ENCODE measurements around the gene SGIP1. TPM values are rescaled to one million over a fixed set of nuclear protein-coding genes. Genes with fewer than 3 reads are reported as not detected.
"Not testable (repeated sequence)": the region's sequence is repeated elsewhere in the genome, so short reads cannot be mapped to it uniquely, and the experiment has no call there.

The SGIP1 gene
- total and polyA plus RNA-seq, 5 donors from 2014 or later = not detected

- not testable (repeated sequence) for H3K36me3 Mint-ChIP-seq; ATAC-seq (ENCODE audit: low read depth in 2 of 2); H3K4me1 ChIP-seq (ENCODE audit: control insufficient read depth, insufficient read depth, low read length, poor library complexity, severe bottlenecking); H3K4me3 Mint-ChIP-seq; H3K4me3 ChIP-seq (ENCODE audit: low read depth, low read length); H3K9me3 ChIP-seq (ENCODE audit: control insufficient read depth in 2 of 2, low read length in 2 of 2); H3K9me3 Mint-ChIP-seq; H3K36me3 ChIP-seq (ENCODE audit: control insufficient read depth, insufficient read depth, low read length); DNase-seq; H3K27ac Mint-ChIP-seq; H3K27me3 Mint-ChIP-seq; H3K27ac ChIP-seq (ENCODE audit: insufficient read depth, low read length, poor library complexity, severe bottlenecking); H3K27me3 ChIP-seq (ENCODE audit: control insufficient read depth, insufficient read depth, low read length)
- peaks cover 0 to 12% (median 7%) of the 10 kb centered on the region in 4 donors for H3K4me1 Mint-ChIP-seq
These were observed 200.6 kb downstream of the SGIP1 start for GRCh38 chr1:66734531-66734930.

DNA sequence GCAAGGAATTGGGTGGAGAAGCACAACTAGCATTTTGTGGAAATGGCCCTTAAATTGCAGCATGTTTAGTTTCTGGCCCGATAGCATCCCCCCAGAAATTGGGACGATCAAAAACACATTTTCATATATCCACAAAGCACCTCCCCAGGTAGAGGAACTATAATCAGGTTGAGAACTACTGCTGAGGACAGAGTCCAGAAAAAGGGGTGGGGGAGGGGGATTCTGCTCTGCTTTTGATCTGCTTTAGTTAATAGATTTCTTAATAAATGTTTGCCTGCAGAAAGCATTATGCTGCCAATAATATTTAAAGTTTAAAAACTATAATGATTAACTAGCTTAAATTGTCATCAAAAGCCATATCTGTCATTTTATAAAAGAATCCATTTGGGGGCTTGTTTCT is 203.9 kb downstream of the SGIP1 start:
- H3K36me3 Mint-ChIP-seq = no peaks in the 10 kb centered on the region
- Histone ChIP-seq H3K36me3 (ENCODE audit: control insufficient read depth, insufficient read depth, low read length) (no peaks in the 10 kb centered on the region), H3K4me1 (ENCODE audit: control insufficient read depth, insufficient read depth, low read length, poor library complexity, severe bottlenecking) (no peaks in the 10 kb centered on the region), H3K27ac (ENCODE audit: insufficient read depth, low read length, poor library complexity, severe bottlenecking) (no peak overlapping the region), H3K4me3 (ENCODE audit: low read depth, low read length) (no peak overlapping the region), H3K27me3 (ENCODE audit: control insufficient read depth, insufficient read depth, low read length) (peaks cover 3% of the 10 kb centered on the region), H3K9me3 (ENCODE audit: control insufficient read depth in 2 of 2, low read length in 2 of 2) (no peaks in the 10 kb centered on the region)
- DNase-seq = no peak
- ATAC-seq (ENCODE audit: low read depth in 2 of 2) = no peak
- peak overlapping the region in 1 of 3 donors; percentile 27 for H3K27ac Mint-ChIP-seq
- H3K27me3 Mint-ChIP-seq = peaks cover 5% of the 10 kb centered on the region
- H3K4me3 Mint-ChIP-seq = no peak overlapping the region
- H3K4me1 Mint-ChIP-seq = peaks cover 0 to 11% (median 8%) of the 10 kb centered on the region in 4 donors
- no peaks in the 10 kb centered on the region for H3K9me3 Mint-ChIP-seq

DNA sequence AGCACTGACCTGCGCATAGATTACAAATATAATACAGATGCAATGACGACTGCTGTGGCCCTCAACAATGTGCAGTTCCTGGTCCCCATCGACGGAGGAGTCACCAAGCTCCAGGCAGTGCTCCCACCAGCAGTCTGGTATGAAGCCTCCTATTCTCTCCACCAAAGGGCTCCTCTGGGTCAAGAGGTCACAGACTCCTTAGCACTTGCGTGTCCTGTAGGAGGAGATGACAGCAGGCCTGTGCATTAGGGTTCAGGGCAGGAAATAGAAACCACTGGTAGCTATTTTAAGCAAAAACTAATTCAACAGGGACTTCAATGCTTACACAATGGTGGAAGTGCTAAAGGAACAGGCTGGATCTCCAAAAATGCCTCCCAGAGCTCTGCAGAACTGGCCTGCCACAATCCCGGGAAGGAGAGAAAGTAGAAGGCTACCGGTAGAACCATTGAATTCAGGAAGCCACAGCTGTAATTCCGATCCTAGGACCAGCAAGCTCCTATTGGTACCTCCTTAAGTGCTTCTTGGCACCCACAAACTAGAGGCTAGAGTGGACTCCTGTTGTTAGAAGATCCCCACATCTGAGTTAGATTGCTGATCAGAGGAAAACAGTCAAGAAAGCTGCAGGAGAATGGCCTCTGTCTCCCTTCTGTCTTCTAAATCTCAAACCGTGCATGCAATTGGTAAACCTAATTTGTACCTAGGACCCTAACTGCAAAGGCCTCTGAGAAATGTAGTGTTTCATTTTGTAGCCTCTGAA is 205.6 kb downstream of the SGIP1 start:
- H3K4me3 Mint-ChIP-seq = peak overlapping the region in 2 of 4 donors; percentile 9 to 14
- Histone ChIP-seq H3K4me1 (ENCODE audit: control insufficient read depth, insufficient read depth, low read length, poor library complexity, severe bottlenecking) (no peaks in the 10 kb centered on the region), H3K9me3 (ENCODE audit: control insufficient read depth in 2 of 2, low read length in 2 of 2) (no peaks in the 10 kb centered on the region), H3K27ac (ENCODE audit: insufficient read depth, low read length, poor library complexity, severe bottlenecking) (no peak overlapping the region), H3K36me3 (ENCODE audit: control insufficient read depth, insufficient read depth, low read length) (no peaks in the 10 kb centered on the region), H3K4me3 (ENCODE audit: low read depth, low read length) (no peak overlapping the region), H3K27me3 (ENCODE audit: control insufficient read depth, insufficient read depth, low read length) (peaks cover 7% of the 10 kb centered on the region)
- H3K4me1 Mint-ChIP-seq = peaks cover 0 to 11% (median 4%) of the 10 kb centered on the region in 4 donors
- no peaks in the 10 kb centered on the region for H3K36me3 Mint-ChIP-seq
- ATAC-seq (ENCODE audit: low read depth in 2 of 2) = peak in 1 of 2 donors; percentile 24
- H3K27ac Mint-ChIP-seq = peak overlapping the region in 1 of 3 donors; percentile 12
- no peak for DNase-seq
- no peaks in the 10 kb centered on the region for H3K9me3 Mint-ChIP-seq
- peaks cover 4% of the 10 kb centered on the region for H3K27me3 Mint-ChIP-seq

- no peaks in the 10 kb centered on the region for H3K9me3 Mint-ChIP-seq
- no peaks in the 10 kb centered on the region for H3K4me1 Mint-ChIP-seq
- Histone ChIP-seq H3K36me3 (ENCODE audit: control insufficient read depth, insufficient read depth, low read length) (no peaks in the 10 kb centered on the region), H3K27me3 (ENCODE audit: control insufficient read depth, insufficient read depth, low read length) (peaks cover 22% of the 10 kb centered on the region), H3K4me3 (ENCODE audit: low read depth, low read length) (no peak overlapping the region), H3K9me3 (ENCODE audit: control insufficient read depth in 2 of 2, low read length in 2 of 2) (no peaks in the 10 kb centered on the region), H3K4me1 (ENCODE audit: control insufficient read depth, insufficient read depth, low read length, poor library complexity, severe bottlenecking) (no peaks in the 10 kb centered on the region), H3K27ac (ENCODE audit: insufficient read depth, low read length, poor library complexity, severe bottlenecking) (no peak overlapping the region)
- no peak overlapping the region for H3K4me3 Mint-ChIP-seq
- DNase-seq = no peak
- H3K36me3 Mint-ChIP-seq = no peaks in the 10 kb centered on the region
- ATAC-seq (ENCODE audit: low read depth in 2 of 2) = no peak
- H3K27ac Mint-ChIP-seq = no peak overlapping the region
- H3K27me3 Mint-ChIP-seq = peaks cover 32% of the 10 kb centered on the region
These were observed 211.5 kb downstream of the SGIP1 start for GRCh38 chr1:66745451-66745850.

- no peak overlapping the region for H3K27ac ChIP-seq (ENCODE audit: insufficient read depth, low read length, poor library complexity, severe bottlenecking)
- H3K4me1 ChIP-seq (ENCODE audit: control insufficient read depth, insufficient read depth, low read length, poor library complexity, severe bottlenecking) = peaks cover 7% of the 10 kb centered on the region
- Mint-ChIP-seq H3K4me1 (peaks cover 0 to 8% (median 0%) of the 10 kb centered on the region in 4 donors), H3K9me3 (no peaks in the 10 kb centered on the region), H3K4me3 (no peak overlapping the region), H3K27ac (no peak overlapping the region), H3K36me3 (no peaks in the 10 kb centered on the region), H3K27me3 (peaks cover 47% of the 10 kb centered on the region)
- no peak for ATAC-seq (ENCODE audit: low read depth in 2 of 2)
- H3K36me3 ChIP-seq (ENCODE audit: control insufficient read depth, insufficient read depth, low read length) = no peaks in the 10 kb centered on the region
- DNase-seq = no peak
- peaks cover 38% of the 10 kb centered on the region for H3K27me3 ChIP-seq (ENCODE audit: control insufficient read depth, insufficient read depth, low read length)
- no peaks in the 10 kb centered on the region for H3K9me3 ChIP-seq (ENCODE audit: control insufficient read depth in 2 of 2, low read length in 2 of 2)
- no peak overlapping the region for H3K4me3 ChIP-seq (ENCODE audit: low read depth, low read length)
These were observed 213.5 kb downstream of the SGIP1 start for GRCh38 chr1:66747501-66747900.

GRCh38 chr1:66750577-66750976 is 216.6 kb downstream of the SGIP1 start:
- Mint-ChIP-seq H3K9me3 (peaks cover 0 to 3% (median 0%) of the 10 kb centered on the region in 7 donors), H3K27ac (no peak overlapping the region), H3K4me3 (no peak overlapping the region), H3K36me3 (no peaks in the 10 kb centered on the region), H3K4me1 (peaks cover 0 to 14% (median 2%) of the 10 kb centered on the region in 4 donors), H3K27me3 (peaks cover 71% of the 10 kb centered on the region)
- peaks cover 43% of the 10 kb centered on the region for H3K27me3 ChIP-seq (ENCODE audit: control insufficient read depth, insufficient read depth, low read length)
- ATAC-seq (ENCODE audit: low read depth in 2 of 2) (no peak), DNase-seq (no peak)
- H3K36me3 ChIP-seq (ENCODE audit: control insufficient read depth, insufficient read depth, low read length) = no peaks in the 10 kb centered on the region
- H3K4me1 ChIP-seq (ENCODE audit: control insufficient read depth, insufficient read depth, low read length, poor library complexity, severe bottlenecking) = peaks cover 8% of the 10 kb centered on the region
- H3K4me3 ChIP-seq (ENCODE audit: low read depth, low read length) = no peak overlapping the region
- H3K9me3 ChIP-seq (ENCODE audit: control insufficient read depth in 2 of 2, low read length in 2 of 2) = no peaks in the 10 kb centered on the region
- no peak overlapping the region for H3K27ac ChIP-seq (ENCODE audit: insufficient read depth, low read length, poor library complexity, severe bottlenecking)

GRCh38 chr1:66751160-66751559 is 217.2 kb downstream of the SGIP1 start:
- H3K4me3 ChIP-seq (ENCODE audit: low read depth, low read length) = no peak overlapping the region
- no peak for DNase-seq
- Mint-ChIP-seq H3K4me1 (peaks cover 0 to 14% (median 2%) of the 10 kb centered on the region in 4 donors), H3K36me3 (no peaks in the 10 kb centered on the region), H3K9me3 (peaks cover 0 to 3% (median 0%) of the 10 kb centered on the region in 7 donors), H3K27me3 (peaks cover 72% of the 10 kb centered on the region), H3K4me3 (no peak overlapping the region), H3K27ac (no peak overlapping the region)
- no peaks in the 10 kb centered on the region for H3K36me3 ChIP-seq (ENCODE audit: control insufficient read depth, insufficient read depth, low read length)
- no peak for ATAC-seq (ENCODE audit: low read depth in 2 of 2)
- peaks cover 8% of the 10 kb centered on the region for H3K4me1 ChIP-seq (ENCODE audit: control insufficient read depth, insufficient read depth, low read length, poor library complexity, severe bottlenecking)
- H3K27ac ChIP-seq (ENCODE audit: insufficient read depth, low read length, poor library complexity, severe bottlenecking) = no peak overlapping the region
- no peaks in the 10 kb centered on the region for H3K9me3 ChIP-seq (ENCODE audit: control insufficient read depth in 2 of 2, low read length in 2 of 2)
- peaks cover 45% of the 10 kb centered on the region for H3K27me3 ChIP-seq (ENCODE audit: control insufficient read depth, insufficient read depth, low read length)

All from CD4-positive, CD25-positive, alpha-beta regulatory T cell (primary cell).